NB4 (cell line): ENCODE data around the gene CHMP1B.

Source experiments
- MYC ChIP-seq: IDR thresholded peaks from 2 replicates; pipeline ENCODE4 v1.6.1; 2011; ENCODE audit warnings: low read depth, low read length
- POLR2A ChIP-seq: IDR thresholded peaks from 2 replicates; pipeline ENCODE4 v1.6.1; 2011; ENCODE audit warnings: mild to moderate bottlenecking; ENCODE audit not compliant: insufficient read length; ENCODE audit errors: extremely low read depth
- TF ChIP-seq, protein P1 (sequence below): IDR thresholded peaks from one replicate; pipeline ENCODE4 v1.5.1; 2012; ENCODE audit warnings: low read depth, low read length

DNA sequence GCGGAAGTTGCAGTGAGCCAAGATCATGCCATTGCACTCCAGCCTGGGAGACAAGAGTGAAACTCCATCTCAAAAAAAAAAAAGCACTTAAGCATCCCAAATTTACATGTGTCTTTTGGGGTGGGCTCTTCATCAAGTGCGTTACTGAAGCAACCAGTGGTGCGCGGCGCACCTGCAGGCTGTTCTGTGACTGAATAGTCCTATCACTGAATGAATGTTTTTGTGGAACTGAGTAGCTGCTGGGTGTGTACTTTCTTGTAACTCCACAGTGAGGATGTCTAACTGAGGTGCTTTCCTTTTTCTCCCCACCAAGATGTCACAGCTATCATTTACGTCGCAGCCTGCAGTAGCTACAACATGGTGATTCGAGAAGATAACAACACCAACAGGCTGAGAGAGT lies 17.0 kb downstream of the CHMP1B start:
- TF ChIP-seq, protein P1, sequence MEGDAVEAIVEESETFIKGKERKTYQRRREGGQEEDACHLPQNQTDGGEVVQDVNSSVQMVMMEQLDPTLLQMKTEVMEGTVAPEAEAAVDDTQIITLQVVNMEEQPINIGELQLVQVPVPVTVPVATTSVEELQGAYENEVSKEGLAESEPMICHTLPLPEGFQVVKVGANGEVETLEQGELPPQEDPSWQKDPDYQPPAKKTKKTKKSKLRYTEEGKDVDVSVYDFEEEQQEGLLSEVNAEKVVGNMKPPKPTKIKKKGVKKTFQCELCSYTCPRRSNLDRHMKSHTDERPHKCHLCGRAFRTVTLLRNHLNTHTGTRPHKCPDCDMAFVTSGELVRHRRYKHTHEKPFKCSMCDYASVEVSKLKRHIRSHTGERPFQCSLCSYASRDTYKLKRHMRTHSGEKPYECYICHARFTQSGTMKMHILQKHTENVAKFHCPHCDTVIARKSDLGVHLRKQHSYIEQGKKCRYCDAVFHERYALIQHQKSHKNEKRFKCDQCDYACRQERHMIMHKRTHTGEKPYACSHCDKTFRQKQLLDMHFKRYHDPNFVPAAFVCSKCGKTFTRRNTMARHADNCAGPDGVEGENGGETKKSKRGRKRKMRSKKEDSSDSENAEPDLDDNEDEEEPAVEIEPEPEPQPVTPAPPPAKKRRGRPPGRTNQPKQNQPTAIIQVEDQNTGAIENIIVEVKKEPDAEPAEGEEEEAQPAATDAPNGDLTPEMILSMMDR = no peak
- TF ChIP-seq POLR2A = no peak
- TF ChIP-seq MYC = no peak
